CD14-positive monocyte (primary cell): ENCODE results near the gene CFAP221. TPM values are rescaled to one million over a fixed set of nuclear protein-coding genes. Genes with fewer than 3 reads are reported as not detected.

Experiments used
- DNase-seq, 3 donors: peaks; one replicate each; pipeline ENCODE4 v3.0.0-alpha.2; 2011 to 2022
- H2AFZ ChIP-seq: 2 replicates; pipeline ENCODE4 v1.6.0; 2012; ENCODE audit warnings: mild to moderate bottlenecking, low read depth, low read length, inconsistent platforms; ENCODE audit not compliant: insufficient read depth, poor library complexity, severe bottlenecking
- H3K27ac ChIP-seq, 2 donors: 1 replicate in 1 of 2; 2 replicates in 1 of 2; pipeline ENCODE4 v1.5.1; 2012 to 2013; ENCODE audit warnings: low read length in 2 of 2, control low read depth in 1 of 2, inconsistent platforms in 1 of 2, low read depth in 1 of 2, mild to moderate bottlenecking in 1 of 2
- H3K27me3 ChIP-seq, 2 donors: one replicate each; pipeline versions ENCODE4 v1.6.0 to v1.6.1; 2011 to 2013; ENCODE audit warnings: low read length in 2 of 2; ENCODE audit not compliant: control insufficient read depth in 2 of 2, insufficient read depth in 2 of 2
- H3K36me3 ChIP-seq, 2 donors: replicated peaks in 1 of 2; 1 replicate in 1 of 2; 2 replicates in 1 of 2; pipeline versions ENCODE4 v1.5.1 to v1.6.1; 2012 to 2013; ENCODE audit warnings: low read length in 2 of 2, control low read depth in 1 of 2, inconsistent platforms in 1 of 2, mild to moderate bottlenecking in 1 of 2; ENCODE audit not compliant: insufficient read depth in 2 of 2, control insufficient read depth in 1 of 2
- H3K4me1 ChIP-seq, 2 donors: 1 replicate in 1 of 2; 2 replicates in 1 of 2; pipeline versions ENCODE4 v1.5.1 to v1.6.1; 2012 to 2013; ENCODE audit warnings: low read length in 2 of 2, control low read depth in 1 of 2, inconsistent platforms in 1 of 2, mild to moderate bottlenecking in 1 of 2, moderate library complexity in 1 of 2; ENCODE audit not compliant: insufficient read depth in 2 of 2, control insufficient read depth in 1 of 2
- H3K4me2 ChIP-seq: replicated peaks from 2 replicates; pipeline ENCODE3; 2012; ENCODE audit warnings: low read length, moderate library complexity, mild to moderate bottlenecking; ENCODE audit not compliant: poor library complexity, severe bottlenecking; ENCODE audit errors: extremely low read depth
- H3K4me3 ChIP-seq, 3 experiments: fragments of 200-600 bp in 1 of 3; sonication (generic) in 1 of 3; replicated peaks in 1 of 3; 1 replicate in 2 of 3; 2 replicates in 1 of 3; pipeline ENCODE4 v1.5.1; 2011 to 2013; ENCODE audit warnings: low read length in 3 of 3, mild to moderate bottlenecking in 3 of 3, control low read depth in 2 of 3, low read depth in 2 of 3, inconsistent platforms in 1 of 3, moderate library complexity in 1 of 3
- H3K79me2 ChIP-seq: 2 replicates; pipeline ENCODE4 v1.6.0; 2012; ENCODE audit warnings: mild to moderate bottlenecking, control low read depth, inconsistent platforms, low read length, moderate library complexity; ENCODE audit not compliant: insufficient read depth
- H3K9ac ChIP-seq: 2 replicates; pipeline ENCODE4 v1.6.0; 2017; ENCODE audit warnings: low read length, mild to moderate bottlenecking; ENCODE audit not compliant: insufficient read depth, poor library complexity, severe bottlenecking
- H3K9me3 ChIP-seq, 2 donors: replicated peaks in 1 of 2; 1 replicate in 1 of 2; 2 replicates in 1 of 2; pipeline versions ENCODE4 v1.5.1 to v1.6.1; 2012 to 2013; ENCODE audit warnings: low read length in 2 of 2, control low read depth in 1 of 2; ENCODE audit not compliant: control insufficient read depth in 1 of 2, insufficient read depth in 1 of 2
- H4K20me1 ChIP-seq: 2 replicates; pipeline ENCODE4 v1.6.0; 2012; ENCODE audit warnings: mild to moderate bottlenecking, low read length, control low read depth, moderate library complexity; ENCODE audit not compliant: insufficient read depth
- H3K27ac Mint-ChIP-seq, 7 donors: one replicate each; pipeline ENCODE4 v1.8.0; 2020; ENCODE audit warnings: mild to moderate bottlenecking in 7 of 7, mixed read lengths in 7 of 7, moderate library complexity in 6 of 7, inconsistent platforms in 2 of 7
- H3K27me3 Mint-ChIP-seq, 3 donors: one replicate each; pipeline ENCODE4 v1.8.0; 2021 to 2022; ENCODE audit warnings: low read depth in 3 of 3, mild to moderate bottlenecking in 3 of 3, mixed read lengths in 3 of 3, moderate library complexity in 3 of 3, inconsistent platforms in 1 of 3
- H3K36me3 Mint-ChIP-seq, 2 donors: one replicate each; pipeline ENCODE4 v1.8.0; 2020; ENCODE audit warnings: mixed read lengths in 2 of 2, inconsistent platforms in 1 of 2, mild to moderate bottlenecking in 1 of 2
- H3K4me1 Mint-ChIP-seq: one replicate; pipeline ENCODE4 v1.8.0; 2020; ENCODE audit warnings: mild to moderate bottlenecking, mixed read lengths
- H3K4me3 Mint-ChIP-seq, 2 donors: one replicate each; pipeline ENCODE4 v1.8.0; 2020; ENCODE audit warnings: mild to moderate bottlenecking in 2 of 2, mixed read lengths in 2 of 2, moderate library complexity in 1 of 2
- H3K9me3 Mint-ChIP-seq, 7 donors: one replicate each; pipeline ENCODE4 v1.8.0; 2020 to 2022; ENCODE audit warnings: mixed read lengths in 7 of 7, mild to moderate bottlenecking in 6 of 7, moderate library complexity in 6 of 7, inconsistent platforms in 2 of 7
- CTCF ChIP-seq: fragments of 200-600 bp; IDR thresholded peaks from one replicate; pipeline ENCODE4 v1.8.0; 2022; ENCODE audit warnings: antibody characterized with exemption, mild to moderate bottlenecking
- WGBS: methylation state at CpG from one replicate; pipeline ENCODE4 v1.1.5; 2013; ENCODE audit warnings: missing lambda C conversion rate; ENCODE audit not compliant: insufficient coverage; 5-methylcytosine and 5-hydroxymethylcytosine counted together
- intact Hi-C, 2 donors: fragments of 100-400 bp; cut with micrococcal nuclease; formaldehyde crosslinking; loops; one replicate each; pipeline versions ENCODE4 v1.15.0 to v1.15.1; 2023
- polyA plus RNA-seq, 3 donors: library from polyadenylated mRNA; depleted of rRNA in 1 of 3; unstranded in 2 of 3; stranded (reverse) in 1 of 3; fragments of 300-500 nt in 2 of 3; fragments of >200 nt in 1 of 3; fragmentation: Illumina TruSeq in 2 of 3; gene quantifications; 1 replicate in 2 of 3; 2 replicates in 1 of 3; pipeline ENCODE4 v1.2.3, GENCODE V29; 2012 to 2021

The CFAP221 gene
- polyA plus RNA-seq, 3 donors: not detected

GRCh38 chr2:119544939-119545475 is 758 bp downstream of the CFAP221 start:
- H3K4me3 Mint-ChIP-seq: peak overlapping the region; percentile 34 to 77
- Histone ChIP-seq H3K4me1 (peaks cover 0 to 8% of the 10 kb centered on the region in 2 donors), H3K4me3 (peak overlapping the region in 1 of 3 experiments; percentile 60), H4K20me1 (no peaks in the 10 kb centered on the region), H3K27me3 (peaks cover 46 to 52% of the 10 kb centered on the region in 2 donors), H3K9me3 (peaks cover 0 to 5% of the 10 kb centered on the region in 2 donors), H3K4me2 (peak overlapping the region; percentile 76), H3K36me3 (no peaks in the 10 kb centered on the region), H2AFZ (peak overlapping the region; percentile 65), H3K9ac (peak overlapping the region; percentile 51), H3K79me2 (no peaks in the 10 kb centered on the region), H3K27ac (no peak overlapping the region)
- 84% methylated on average over 4 of the region's 11 CpGs for WGBS
- no peak overlapping the region for H3K27ac Mint-ChIP-seq
- H3K9me3 Mint-ChIP-seq: peaks cover 0 to 21% (median 10%) of the 10 kb centered on the region in 7 donors
- TF ChIP-seq CTCF: no peak
- peaks cover 0 to 7% of the 10 kb centered on the region in 2 donors for H3K36me3 Mint-ChIP-seq
- intact Hi-C loops: no loop called here
- peaks cover 4% of the 10 kb centered on the region for H3K4me1 Mint-ChIP-seq
- DNase-seq: no peak
- H3K27me3 Mint-ChIP-seq: peaks cover 52 to 60% (median 54%) of the 10 kb centered on the region in 3 donors

GRCh38 chr2:119545754-119546446 is 1.7 kb downstream of the CFAP221 start:
- intact Hi-C loops: no loop called here
- H3K79me2 ChIP-seq: no peaks in the 10 kb centered on the region
- WGBS: no CpG with 5 or more reads among the region's 6 CpGs
- H3K36me3 Mint-ChIP-seq: peaks cover 0 to 7% of the 10 kb centered on the region in 2 donors
- peak overlapping the region in 1 of 2 donors; percentile 48 for H3K4me3 Mint-ChIP-seq
- H3K4me1 ChIP-seq: peaks cover 0 to 8% of the 10 kb centered on the region in 2 donors
- H4K20me1 ChIP-seq: no peaks in the 10 kb centered on the region
- TF ChIP-seq CTCF: no peak
- no peak overlapping the region for H2AFZ ChIP-seq
- H3K4me2 ChIP-seq: no peak overlapping the region
- H3K4me3 ChIP-seq: no peak overlapping the region
- peaks cover 48 to 57% (median 52%) of the 10 kb centered on the region in 3 donors for H3K27me3 Mint-ChIP-seq
- H3K4me1 Mint-ChIP-seq: peaks cover 4% of the 10 kb centered on the region
- H3K9me3 Mint-ChIP-seq: peaks cover 0 to 19% (median 8%) of the 10 kb centered on the region in 7 donors
- no peak overlapping the region for H3K9ac ChIP-seq
- no peak for DNase-seq
- H3K27me3 ChIP-seq: peaks cover 46 to 52% of the 10 kb centered on the region in 2 donors
- peaks cover 0 to 5% of the 10 kb centered on the region in 2 donors for H3K9me3 ChIP-seq
- H3K27ac ChIP-seq: no peak overlapping the region
- H3K27ac Mint-ChIP-seq: no peak overlapping the region
- H3K36me3 ChIP-seq: no peaks in the 10 kb centered on the region
